ENCODE data around the gene KAZN. TPM values are rescaled to one million over a fixed set of nuclear protein-coding genes. Genes with fewer than 3 reads are reported as not detected.
A peak's percentile ranks its signal among the peaks of the same experiment; 100 is the strongest.

Gene KAZN
- total RNA-seq, 1 donor from 2014 or later, result 33.5 TPM

DNA sequence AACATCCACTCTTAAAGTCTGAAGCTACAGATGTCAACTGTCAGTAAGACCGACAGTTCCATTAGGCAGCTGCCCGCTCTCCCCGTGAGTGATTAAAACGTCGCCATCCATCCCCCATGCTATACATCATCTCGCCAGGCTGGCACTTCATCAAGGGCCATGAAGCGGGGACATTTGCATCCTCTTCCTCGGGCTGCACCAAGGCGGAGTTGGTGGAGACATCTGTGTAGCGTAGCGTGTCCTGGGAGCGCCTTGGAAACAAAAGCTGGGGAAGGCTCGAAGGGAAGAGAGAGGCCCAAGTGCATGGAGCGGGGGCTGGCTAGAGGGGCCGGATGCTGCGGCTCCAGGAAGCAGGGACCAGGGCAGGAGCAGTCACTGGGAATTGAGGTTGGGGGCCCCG is 250.1 kb downstream of the KAZN start:
- no peak for ATAC-seq
- H3K27me3 ChIP-seq, result no peaks in the 10 kb centered on the region
- intact Hi-C loops (cut with DNase I), result no loop called here

DNA sequence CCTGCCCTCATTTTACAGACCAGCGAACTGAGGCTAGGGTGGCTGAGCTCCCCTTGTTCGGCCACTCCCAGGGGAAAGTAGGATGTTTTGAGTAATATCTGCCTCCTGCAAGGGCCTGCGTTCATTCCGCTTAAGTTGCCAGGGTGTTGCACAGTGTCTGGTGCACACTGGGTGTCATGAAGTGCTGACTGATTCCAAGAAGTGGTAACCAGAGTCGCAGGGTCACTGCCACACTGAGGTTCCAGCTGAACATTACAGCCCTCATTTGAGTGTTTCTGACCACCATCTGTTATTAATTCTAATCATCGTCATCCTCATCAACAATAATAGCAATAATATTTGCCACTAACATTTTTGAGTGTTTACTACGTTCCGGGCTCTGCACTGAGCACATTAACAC is 250.6 kb downstream of the KAZN start:
- no peaks in the 10 kb centered on the region for H3K27me3 ChIP-seq
- intact Hi-C loops (cut with DNase I), result no loop called here
- no peaks in the 10 kb centered on the region for H3K9me3 ChIP-seq
- no peak overlapping the region for H3K4me3 ChIP-seq
- no peak for DNase-seq
- no peaks in the 10 kb centered on the region for H3K36me3 ChIP-seq
- no peak overlapping the region for H3K27ac ChIP-seq
- ATAC-seq, result no peak
- TF ChIP-seq, protein P1, sequence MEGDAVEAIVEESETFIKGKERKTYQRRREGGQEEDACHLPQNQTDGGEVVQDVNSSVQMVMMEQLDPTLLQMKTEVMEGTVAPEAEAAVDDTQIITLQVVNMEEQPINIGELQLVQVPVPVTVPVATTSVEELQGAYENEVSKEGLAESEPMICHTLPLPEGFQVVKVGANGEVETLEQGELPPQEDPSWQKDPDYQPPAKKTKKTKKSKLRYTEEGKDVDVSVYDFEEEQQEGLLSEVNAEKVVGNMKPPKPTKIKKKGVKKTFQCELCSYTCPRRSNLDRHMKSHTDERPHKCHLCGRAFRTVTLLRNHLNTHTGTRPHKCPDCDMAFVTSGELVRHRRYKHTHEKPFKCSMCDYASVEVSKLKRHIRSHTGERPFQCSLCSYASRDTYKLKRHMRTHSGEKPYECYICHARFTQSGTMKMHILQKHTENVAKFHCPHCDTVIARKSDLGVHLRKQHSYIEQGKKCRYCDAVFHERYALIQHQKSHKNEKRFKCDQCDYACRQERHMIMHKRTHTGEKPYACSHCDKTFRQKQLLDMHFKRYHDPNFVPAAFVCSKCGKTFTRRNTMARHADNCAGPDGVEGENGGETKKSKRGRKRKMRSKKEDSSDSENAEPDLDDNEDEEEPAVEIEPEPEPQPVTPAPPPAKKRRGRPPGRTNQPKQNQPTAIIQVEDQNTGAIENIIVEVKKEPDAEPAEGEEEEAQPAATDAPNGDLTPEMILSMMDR (IDR thresholded peaks at IDR 0.05), result no peak
- H3K4me1 ChIP-seq, result no peaks in the 10 kb centered on the region

More for the DNA sequence above, 250.1 kb downstream of the KAZN start:
- Histone ChIP-seq H3K27ac (no peak overlapping the region), H3K4me1 (no peaks in the 10 kb centered on the region), H3K9me3 (no peaks in the 10 kb centered on the region), H3K4me3 (no peak overlapping the region), H3K36me3 (no peaks in the 10 kb centered on the region)
- TF ChIP-seq, protein P1 (IDR thresholded peaks at IDR 0.05), result no peak
- DNase-seq, result no peak

- ATAC-seq, result peak; percentile 11
- TF ChIP-seq, protein P1 (IDR thresholded peaks at IDR 0.05), result no peak
- no peaks in the 10 kb centered on the region for H3K9me3 ChIP-seq
- no peaks in the 10 kb centered on the region for H3K4me1 ChIP-seq
- no peaks in the 10 kb centered on the region for H3K27me3 ChIP-seq
- no peak overlapping the region for H3K27ac ChIP-seq
- intact Hi-C loops (cut with DNase I), result no loop called here
- H3K4me3 ChIP-seq, result no peak overlapping the region
- no peaks in the 10 kb centered on the region for H3K36me3 ChIP-seq
- DNase-seq, result no peak
Measured at GRCh38 chr1:14850563-14850962, 252.1 kb downstream of the KAZN start.

DNA sequence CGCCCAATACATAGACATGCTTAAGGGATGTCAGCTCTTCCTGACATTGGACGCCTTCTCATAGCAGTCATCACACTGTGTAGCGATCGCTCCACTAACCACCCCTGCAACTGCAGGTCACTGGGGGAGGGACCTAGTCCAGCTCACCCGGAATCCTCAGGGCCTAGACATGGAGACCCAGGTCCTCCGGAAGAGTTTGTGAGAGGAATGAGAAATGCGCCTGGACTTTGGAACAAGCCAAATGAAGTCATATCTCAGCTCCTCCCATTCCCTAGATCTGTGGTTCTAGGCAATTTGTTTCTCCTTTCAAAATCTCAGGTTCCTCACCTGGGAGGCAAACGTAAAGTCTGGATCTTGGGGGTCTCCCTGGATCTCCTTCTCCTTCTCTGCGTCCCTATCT is 253.3 kb downstream of the KAZN start:
- Histone ChIP-seq H3K9me3 (no peaks in the 10 kb centered on the region), H3K36me3 (no peaks in the 10 kb centered on the region), H3K4me3 (no peak overlapping the region), H3K4me1 (no peaks in the 10 kb centered on the region), H3K27me3 (no peaks in the 10 kb centered on the region), H3K27ac (no peak overlapping the region)
- ATAC-seq (no peak), DNase-seq (no peak)
- TF ChIP-seq, protein P1 (IDR thresholded peaks at IDR 0.05), result no peak
- intact Hi-C loops (cut with DNase I), result no loop called here

DNA sequence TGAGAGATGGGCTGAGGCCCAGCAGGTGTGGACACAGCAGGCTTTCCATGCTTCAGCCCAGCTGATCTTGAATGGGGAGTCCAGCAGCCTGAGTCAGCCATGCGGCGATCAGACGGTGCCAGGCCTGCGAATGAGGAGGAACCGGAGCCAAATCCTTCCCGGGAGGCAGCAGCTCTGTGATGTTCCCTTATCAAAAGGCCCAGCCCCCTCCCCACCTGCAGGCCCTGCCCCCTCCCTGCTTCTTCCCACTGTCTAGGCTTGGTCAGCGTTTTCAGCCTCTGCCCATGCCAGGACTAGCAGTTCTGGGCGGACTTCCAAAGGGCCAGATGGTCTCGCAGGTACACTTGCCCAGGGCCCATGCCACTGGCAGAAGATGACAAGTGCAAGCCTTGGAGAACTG is 253.8 kb downstream of the KAZN start:
- Histone ChIP-seq H3K4me3 (no peak overlapping the region), H3K36me3 (no peaks in the 10 kb centered on the region), H3K9me3 (no peaks in the 10 kb centered on the region), H3K4me1 (no peaks in the 10 kb centered on the region), H3K27me3 (no peaks in the 10 kb centered on the region), H3K27ac (no peak overlapping the region)
- TF ChIP-seq, protein P1 (IDR thresholded peaks at IDR 0.05), result no peak
- intact Hi-C loops (cut with DNase I), result no loop called here
- DNase-seq, result no peak
- ATAC-seq, result peak; percentile 5

GRCh38 chr1:14853518-14853917 is 255.0 kb downstream of the KAZN start:
- Histone ChIP-seq H3K27ac (no peak overlapping the region), H3K36me3 (no peaks in the 10 kb centered on the region), H3K4me1 (no peaks in the 10 kb centered on the region), H3K27me3 (no peaks in the 10 kb centered on the region), H3K4me3 (no peak overlapping the region), H3K9me3 (no peaks in the 10 kb centered on the region)
- DNase-seq (no peak), ATAC-seq (no peak)
- intact Hi-C loops (cut with DNase I), result no loop called here
- TF ChIP-seq, protein P1 (IDR thresholded peaks at IDR 0.05), result no peak

Measured in upper lobe of right lung (tissue), 1 donor.